ENCODE results near the gene RFPL2. TPM values are rescaled to one million over a fixed set of nuclear protein-coding genes. Genes with fewer than 3 reads are reported as not detected.

Gene RFPL2
- total RNA-seq, 6 donors from 2014 or later: 0.49 TPM; not detected in 5

- DNase-seq: no peak
- no peak overlapping the region for H3K27ac ChIP-seq
- no peaks in the 10 kb centered on the region for H3K4me1 ChIP-seq
- no peak for ATAC-seq (ENCODE audit: low FRiP score in 2 of 2)
- TF ChIP-seq POLR2AphosphoS5 (IDR thresholded peaks at IDR 0.05): no peak
- no peak for TF ChIP-seq EP300 (IDR thresholded peaks at IDR 0.05)
- no peak for TF ChIP-seq CTCF (IDR thresholded peaks at IDR 0.05)
- no peak for TF ChIP-seq POLR2A (IDR thresholded peaks at IDR 0.05)
- WGBS, 2 donors: 57 to 77% methylated on average over 3 of the region's 3 CpGs
- H3K36me3 ChIP-seq: no peaks in the 10 kb centered on the region
- no peaks in the 10 kb centered on the region for H3K9me3 ChIP-seq
- H3K4me3 ChIP-seq: no peak overlapping the region
- no peaks in the 10 kb centered on the region for H3K27me3 ChIP-seq
Observed at GRCh38 chr22:32245042-32245441, 40.2 kb upstream of the RFPL2 start.

GRCh38 chr22:32244547-32244946 is 39.7 kb upstream of the RFPL2 start:
- WGBS, 2 donors: 86 to 97% methylated on average over 1 of the region's 1 CpG

GRCh38 chr22:32240461-32240860 is 35.6 kb upstream of the RFPL2 start:
- H3K36me3 ChIP-seq: peaks cover 0 to 11% (median 0%) of the 10 kb centered on the region in 4 donors
- no peaks in the 10 kb centered on the region for H3K27me3 ChIP-seq
- ATAC-seq (ENCODE audit: low FRiP score in 2 of 2): no peak
- H3K9me3 ChIP-seq: no peaks in the 10 kb centered on the region
- TF ChIP-seq CTCF (IDR thresholded peaks at IDR 0.05): no peak
- TF ChIP-seq POLR2AphosphoS5 (IDR thresholded peaks at IDR 0.05): no peak
- TF ChIP-seq EP300 (IDR thresholded peaks at IDR 0.05): no peak
- TF ChIP-seq POLR2A (IDR thresholded peaks at IDR 0.05): no peak
- no peaks in the 10 kb centered on the region for H3K4me1 ChIP-seq
- H3K4me3 ChIP-seq: no peak overlapping the region
- H3K27ac ChIP-seq: no peak overlapping the region
- no peak for DNase-seq
- WGBS, 2 donors: 62 to 71% methylated on average over 2 of the region's 2 CpGs

More at GRCh38 chr22:32244547-32244946, 39.7 kb upstream of the RFPL2 start:
- Histone ChIP-seq H3K27ac (no peak overlapping the region), H3K4me1 (no peaks in the 10 kb centered on the region), H3K9me3 (no peaks in the 10 kb centered on the region), H3K4me3 (no peak overlapping the region), H3K36me3 (no peaks in the 10 kb centered on the region), H3K27me3 (no peaks in the 10 kb centered on the region)
- DNase-seq (no peak), ATAC-seq (ENCODE audit: low FRiP score in 2 of 2) (no peak)
- TF ChIP-seq CTCF (IDR thresholded peaks at IDR 0.05) (no peak), POLR2A (IDR thresholded peaks at IDR 0.05) (no peak), EP300 (IDR thresholded peaks at IDR 0.05) (no peak), POLR2AphosphoS5 (IDR thresholded peaks at IDR 0.05) (no peak)

GRCh38 chr22:32237906-32238305 is 33.0 kb upstream of the RFPL2 start:
- Histone ChIP-seq H3K4me3 (no peak overlapping the region), H3K36me3 (peaks cover 0 to 14% (median 0%) of the 10 kb centered on the region in 4 donors), H3K27me3 (no peaks in the 10 kb centered on the region), H3K4me1 (no peaks in the 10 kb centered on the region), H3K27ac (no peak overlapping the region), H3K9me3 (no peaks in the 10 kb centered on the region)
- no peak for ATAC-seq (ENCODE audit: low FRiP score in 2 of 2)
- no peak for DNase-seq
- TF ChIP-seq POLR2A (IDR thresholded peaks at IDR 0.05): no peak
- TF ChIP-seq CTCF (IDR thresholded peaks at IDR 0.05): no peak
- WGBS, 2 donors: 60 to 75% methylated on average over 1 of the region's 1 CpG

GRCh38 chr22:32236970-32237369 is 32.1 kb upstream of the RFPL2 start:
- Histone ChIP-seq H3K36me3 (peaks cover 0 to 14% (median 0%) of the 10 kb centered on the region in 4 donors), H3K9me3 (no peaks in the 10 kb centered on the region), H3K4me3 (no peak overlapping the region), H3K4me1 (no peaks in the 10 kb centered on the region), H3K27ac (no peak overlapping the region), H3K27me3 (no peaks in the 10 kb centered on the region)
- TF ChIP-seq POLR2AphosphoS5 (IDR thresholded peaks at IDR 0.05): no peak
- no peak for TF ChIP-seq CTCF (IDR thresholded peaks at IDR 0.05)
- TF ChIP-seq POLR2A (IDR thresholded peaks at IDR 0.05): no peak
- TF ChIP-seq EP300 (IDR thresholded peaks at IDR 0.05): no peak
- ATAC-seq (ENCODE audit: low FRiP score in 2 of 2) (no peak), DNase-seq (no peak)
- 71 to 89% methylated on average over 8 of the region's 8 CpGs for WGBS, 2 donors
